K562 (cell line): ENCODE data around the gene IL4I1. TPM values are rescaled to one million over a fixed set of nuclear protein-coding genes. Genes with fewer than 3 reads are reported as not detected.

Source experiments
- CBFA2T3 ChIP-seq: fragments of 450-650 bp; IDR thresholded peaks from 2 replicates; pipeline ENCODE4 v1.6.1; 2017
- GTF2A2 ChIP-seq: IDR thresholded peaks from 2 replicates; pipeline ENCODE4 v1.6.1; 2016; ENCODE audit warnings: mild to moderate bottlenecking, missing genetic modification characterization, missing compliant biosample characterization
- HBP1 ChIP-seq: fragments of 450-650 bp; formaldehyde crosslinking; IDR thresholded peaks from 2 replicates; pipeline ENCODE4 v1.4.0; 2022; ENCODE audit warnings: missing genetic modification characterization
- MYC ChIP-seq, 2 experiments: fragments of 250-450 bp in 1 of 2; sonication (Bioruptor Pico) in 1 of 2; IDR thresholded peaks; 2 replicates each; pipeline versions ENCODE4 v1.5.1 to v1.6.1; 2012 to 2021; ENCODE audit warnings: low read depth in 2 of 2, borderline replicate concordance in 1 of 2, improper control_type of control experiment in 1 of 2, low read length in 1 of 2, mild to moderate bottlenecking in 1 of 2, moderate library complexity in 1 of 2
- POLR2A ChIP-seq: fragments of 450-650 bp; conservative IDR thresholded peaks from 2 replicates; pipeline ENCODE4 v1.6.1; 2016
- STAG1 ChIP-seq: sonication (generic); formaldehyde crosslinking; IDR thresholded peaks from 2 replicates; pipeline ENCODE4 v1.5.0; 2020; ENCODE audit warnings: missing genetic modification reagents, borderline replicate concordance
- TAF15 ChIP-seq: fragments of 200-400 bp; formaldehyde crosslinking; IDR thresholded peaks from 2 replicates; pipeline ENCODE4 v1.6.1; 2017; ENCODE audit warnings: mild to moderate bottlenecking, low read depth, low read length, moderate library complexity
- TFAP4 ChIP-seq: sonication (generic); formaldehyde crosslinking; IDR thresholded peaks from 2 replicates; pipeline ENCODE4 v1.8.0; 2022; ENCODE audit warnings: missing genetic modification reagents, mild to moderate bottlenecking, moderate library complexity, borderline replicate concordance
- ZNF146 ChIP-seq: IDR thresholded peaks from one replicate; pipeline ENCODE4 v1.6.1; 2018; ENCODE audit warnings: missing compliant biosample characterization; ENCODE audit not compliant: unreplicated experiment
- ZNF584 ChIP-seq: fragments of 200-800 bp; sonication (Bioruptor generic); IDR thresholded peaks from 2 replicates; pipeline ENCODE4 v1.6.1; 2016; ENCODE audit warnings: low read depth, mild to moderate bottlenecking, missing genetic modification characterization, missing compliant biosample characterization
- polyA plus RNA-seq, 8 experiments: library from polyadenylated mRNA; depleted of rRNA in 4 of 8; stranded (reverse) in 5 of 8; unstranded in 3 of 8; fragments of >200 nt; fragmentation: Nextera tagmentation in 2 of 8; fragmentation: Illumina TruSeq in 1 of 8; extraction: Ambion mirVana in 2 of 8; extraction: Trizol in 1 of 8; gene quantifications; 2 replicates each; pipeline versions ENCODE4 v1.2.1 to v1.2.3, GENCODE V29; 2011 to 2014; ENCODE audit warnings: inconsistent platforms in 1 of 8, missing spikeins in 1 of 8
- total RNA-seq, 7 experiments: library from RNA; depleted of rRNA in 6 of 7; stranded (reverse); fragments of >200 nt in 6 of 7; fragmentation: Illumina TruSeq in 2 of 7; extraction: Trizol in 2 of 7; gene quantifications; 2 replicates each; pipeline versions ENCODE4 v1.2.1 to v1.2.3, GENCODE V29; 2011 to 2021; ENCODE audit warnings: low replicate concordance in 1 of 7
- TF ChIP-seq, protein P1 (sequence below): sonication (generic); formaldehyde crosslinking; IDR thresholded peaks from 2 replicates; pipeline ENCODE4 v1.8.0; 2023; ENCODE audit warnings: missing genetic modification reagents, mild to moderate bottlenecking, borderline replicate concordance
- TF ChIP-seq, protein P2 (sequence below): IDR thresholded peaks from 2 replicates; pipeline ENCODE4 v1.6.1; 2012; ENCODE audit warnings: low read depth, low read length, improper control_type of control experiment, borderline replicate concordance

Gene IL4I1
- total and polyA plus RNA-seq, 9 of the 15 experiments (the other 6 are each of a cell fraction or from before 2014, with no cell fraction given) = 0.06 to 0.95 (median 0.43) TPM; not detected in 2

GRCh38 chr19:49877020-49877878 lies 19.4 kb downstream of the IL4I1 start, which contains the start of the genes AKT1S1 and TBC1D17 (continued):
- TF ChIP-seq HBP1 (CRISPR knock-in tag) = no peak
- TF ChIP-seq GTF2A2 (tag) = no peak
- peak; percentile 93 for TF ChIP-seq ZNF584 (CRISPR knock-in tag)
- no peak for TF ChIP-seq CBFA2T3
- TF ChIP-seq, protein P1, sequence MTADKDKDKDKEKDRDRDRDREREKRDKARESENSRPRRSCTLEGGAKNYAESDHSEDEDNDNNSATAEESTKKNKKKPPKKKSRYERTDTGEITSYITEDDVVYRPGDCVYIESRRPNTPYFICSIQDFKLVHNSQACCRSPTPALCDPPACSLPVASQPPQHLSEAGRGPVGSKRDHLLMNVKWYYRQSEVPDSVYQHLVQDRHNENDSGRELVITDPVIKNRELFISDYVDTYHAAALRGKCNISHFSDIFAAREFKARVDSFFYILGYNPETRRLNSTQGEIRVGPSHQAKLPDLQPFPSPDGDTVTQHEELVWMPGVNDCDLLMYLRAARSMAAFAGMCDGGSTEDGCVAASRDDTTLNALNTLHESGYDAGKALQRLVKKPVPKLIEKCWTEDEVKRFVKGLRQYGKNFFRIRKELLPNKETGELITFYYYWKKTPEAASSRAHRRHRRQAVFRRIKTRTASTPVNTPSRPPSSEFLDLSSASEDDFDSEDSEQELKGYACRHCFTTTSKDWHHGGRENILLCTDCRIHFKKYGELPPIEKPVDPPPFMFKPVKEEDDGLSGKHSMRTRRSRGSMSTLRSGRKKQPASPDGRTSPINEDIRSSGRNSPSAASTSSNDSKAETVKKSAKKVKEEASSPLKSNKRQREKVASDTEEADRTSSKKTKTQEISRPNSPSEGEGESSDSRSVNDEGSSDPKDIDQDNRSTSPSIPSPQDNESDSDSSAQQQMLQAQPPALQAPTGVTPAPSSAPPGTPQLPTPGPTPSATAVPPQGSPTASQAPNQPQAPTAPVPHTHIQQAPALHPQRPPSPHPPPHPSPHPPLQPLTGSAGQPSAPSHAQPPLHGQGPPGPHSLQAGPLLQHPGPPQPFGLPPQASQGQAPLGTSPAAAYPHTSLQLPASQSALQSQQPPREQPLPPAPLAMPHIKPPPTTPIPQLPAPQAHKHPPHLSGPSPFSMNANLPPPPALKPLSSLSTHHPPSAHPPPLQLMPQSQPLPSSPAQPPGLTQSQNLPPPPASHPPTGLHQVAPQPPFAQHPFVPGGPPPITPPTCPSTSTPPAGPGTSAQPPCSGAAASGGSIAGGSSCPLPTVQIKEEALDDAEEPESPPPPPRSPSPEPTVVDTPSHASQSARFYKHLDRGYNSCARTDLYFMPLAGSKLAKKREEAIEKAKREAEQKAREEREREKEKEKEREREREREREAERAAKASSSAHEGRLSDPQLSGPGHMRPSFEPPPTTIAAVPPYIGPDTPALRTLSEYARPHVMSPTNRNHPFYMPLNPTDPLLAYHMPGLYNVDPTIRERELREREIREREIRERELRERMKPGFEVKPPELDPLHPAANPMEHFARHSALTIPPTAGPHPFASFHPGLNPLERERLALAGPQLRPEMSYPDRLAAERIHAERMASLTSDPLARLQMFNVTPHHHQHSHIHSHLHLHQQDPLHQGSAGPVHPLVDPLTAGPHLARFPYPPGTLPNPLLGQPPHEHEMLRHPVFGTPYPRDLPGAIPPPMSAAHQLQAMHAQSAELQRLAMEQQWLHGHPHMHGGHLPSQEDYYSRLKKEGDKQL (CRISPR knock-in tag) = no peak
- peak; percentile 88 for TF ChIP-seq POLR2A
- peak; percentile 89 for TF ChIP-seq MYC (IDR thresholded peaks at IDR 0.05; ENCODE audit: low read depth, low read length)
- TF ChIP-seq MYC (CRISPR knock-in tag; IDR thresholded peaks at IDR 0.05; ENCODE audit: borderline replicate concordance, low read depth) = no peak
- TF ChIP-seq, protein P2, sequence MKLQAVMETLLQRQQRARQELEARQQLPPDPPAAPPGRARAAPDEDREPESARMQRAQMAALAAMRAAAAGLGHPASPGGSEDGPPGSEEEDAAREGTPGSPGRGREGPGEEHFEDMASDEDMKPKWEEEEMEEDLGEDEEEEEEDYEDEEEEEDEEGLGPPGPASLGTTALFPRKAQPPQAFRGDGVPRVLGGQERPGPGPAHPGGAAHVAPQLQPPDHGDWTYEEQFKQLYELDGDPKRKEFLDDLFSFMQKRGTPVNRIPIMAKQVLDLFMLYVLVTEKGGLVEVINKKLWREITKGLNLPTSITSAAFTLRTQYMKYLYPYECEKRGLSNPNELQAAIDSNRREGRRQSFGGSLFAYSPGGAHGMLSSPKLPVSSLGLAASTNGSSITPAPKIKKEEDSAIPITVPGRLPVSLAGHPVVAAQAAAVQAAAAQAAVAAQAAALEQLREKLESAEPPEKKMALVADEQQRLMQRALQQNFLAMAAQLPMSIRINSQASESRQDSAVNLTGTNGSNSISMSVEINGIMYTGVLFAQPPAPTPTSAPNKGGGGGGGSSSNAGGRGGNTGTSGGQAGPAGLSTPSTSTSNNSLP = peak; percentile 50; the same call in 1 of the 2 replicates
- TF ChIP-seq ZNF146 (CRISPR knock-in tag) = no peak
- peak; percentile 95 for TF ChIP-seq TFAP4 (CRISPR knock-in tag)
- TF ChIP-seq STAG1 = no peak
- TF ChIP-seq TAF15 = no peak
